Endothelial cell (in vitro differentiated cells): ENCODE data around the gene SH3GL2. TPM values are rescaled to one million over a fixed set of nuclear protein-coding genes. Genes with fewer than 3 reads are reported as not detected.

Experiments
- DNase-seq: peaks from one replicate; pipeline ENCODE4 v3.0.0; 2021; ENCODE audit warnings: low spot score
- H3K27ac Mint-ChIP-seq: one replicate; pipeline ENCODE4 v1.8.0; 2021; ENCODE audit warnings: mixed read lengths, inconsistent platforms; ENCODE audit not compliant: unreplicated experiment
- H3K27me3 Mint-ChIP-seq: one replicate; pipeline ENCODE4 v1.8.0; 2021; ENCODE audit warnings: mild to moderate bottlenecking, moderate library complexity, mixed read lengths, inconsistent platforms; ENCODE audit not compliant: unreplicated experiment
- H3K36me3 Mint-ChIP-seq: one replicate; pipeline ENCODE4 v1.8.0; 2021; ENCODE audit warnings: mild to moderate bottlenecking, low read depth, mixed read lengths, inconsistent platforms; ENCODE audit not compliant: unreplicated experiment
- H3K4me1 Mint-ChIP-seq: one replicate; pipeline ENCODE4 v1.8.0; 2021; ENCODE audit warnings: mild to moderate bottlenecking, mixed read lengths, inconsistent platforms; ENCODE audit not compliant: unreplicated experiment
- H3K4me3 Mint-ChIP-seq: one replicate; pipeline ENCODE4 v1.8.0; 2021; ENCODE audit warnings: mild to moderate bottlenecking, mixed read lengths, inconsistent platforms; ENCODE audit not compliant: unreplicated experiment
- H3K9me3 Mint-ChIP-seq: one replicate; pipeline ENCODE4 v1.8.0; 2021; ENCODE audit warnings: mixed read lengths, inconsistent platforms; ENCODE audit not compliant: unreplicated experiment
- CTCF ChIP-seq: fragments of 200-600 bp; sonication (generic); IDR thresholded peaks from one replicate; pipeline ENCODE4 v1.5.0; 2021; ENCODE audit warnings: antibody characterized with exemption; ENCODE audit not compliant: unreplicated experiment
- total RNA-seq: library from RNA; stranded (reverse); fragmentation: NEBNext Ultra II Directional; extraction: Animal tissue kit (Norgen Biotek cat#: 25700); gene quantifications from one replicate; pipeline ENCODE4 v1.2.1, GENCODE V29; 2021; ENCODE audit not compliant: unreplicated experiment

SH3GL2 gene
- total RNA-seq, 1 donor from 2014 or later, result 1.6 TPM

- Mint-ChIP-seq H3K4me1 (peaks cover 26% of the 10 kb centered on the region), H3K27ac (no peak overlapping the region), H3K36me3 (no peaks in the 10 kb centered on the region), H3K27me3 (no peaks in the 10 kb centered on the region), H3K9me3 (no peaks in the 10 kb centered on the region), H3K4me3 (no peak overlapping the region)
- no peak for TF ChIP-seq CTCF
- no peak for DNase-seq
These were observed 35.4 kb downstream of the SH3GL2 start for GRCh38 chr9:17614250-17614649.

GRCh38 chr9:17614903-17615302 is 36.0 kb downstream of the SH3GL2 start:
- no peak for TF ChIP-seq CTCF
- DNase-seq, result no peak
- Mint-ChIP-seq H3K4me3 (no peak overlapping the region), H3K4me1 (peaks cover 26% of the 10 kb centered on the region), H3K27me3 (no peaks in the 10 kb centered on the region), H3K27ac (no peak overlapping the region), H3K9me3 (no peaks in the 10 kb centered on the region), H3K36me3 (no peaks in the 10 kb centered on the region)

- no peak for TF ChIP-seq CTCF
- peaks cover 8% of the 10 kb centered on the region for H3K4me1 Mint-ChIP-seq
- H3K4me3 Mint-ChIP-seq, result no peak overlapping the region
- no peak overlapping the region for H3K27ac Mint-ChIP-seq
- H3K9me3 Mint-ChIP-seq, result no peaks in the 10 kb centered on the region
- peaks cover 3% of the 10 kb centered on the region for H3K27me3 Mint-ChIP-seq
- H3K36me3 Mint-ChIP-seq, result no peaks in the 10 kb centered on the region
- no peak for DNase-seq
These were observed 43.3 kb downstream of the SH3GL2 start for GRCh38 chr9:17622141-17622540.

GRCh38 chr9:17622749-17623148 is 43.9 kb downstream of the SH3GL2 start:
- H3K4me3 Mint-ChIP-seq, result no peak overlapping the region
- TF ChIP-seq CTCF, result no peak
- DNase-seq, result no peak

GRCh38 chr9:17623965-17624364 is 45.1 kb downstream of the SH3GL2 start:
- no peak for TF ChIP-seq CTCF
- no peak for DNase-seq

More at GRCh38 chr9:17622749-17623148, 43.9 kb downstream of the SH3GL2 start:
- H3K36me3 Mint-ChIP-seq, result no peaks in the 10 kb centered on the region
- no peaks in the 10 kb centered on the region for H3K9me3 Mint-ChIP-seq
- peaks cover 11% of the 10 kb centered on the region for H3K4me1 Mint-ChIP-seq
- no peak overlapping the region for H3K27ac Mint-ChIP-seq
- peaks cover 4% of the 10 kb centered on the region for H3K27me3 Mint-ChIP-seq

More at GRCh38 chr9:17623965-17624364, 45.1 kb downstream of the SH3GL2 start:
- H3K27ac Mint-ChIP-seq, result no peak overlapping the region
- H3K9me3 Mint-ChIP-seq, result no peaks in the 10 kb centered on the region
- H3K27me3 Mint-ChIP-seq, result peaks cover 4% of the 10 kb centered on the region
- peaks cover 12% of the 10 kb centered on the region for H3K4me1 Mint-ChIP-seq
- H3K36me3 Mint-ChIP-seq, result no peaks in the 10 kb centered on the region
- H3K4me3 Mint-ChIP-seq, result no peak overlapping the region
